SK-N-SH (cell line): ENCODE results near the gene LRIG1. TPM values are rescaled to one million over a fixed set of nuclear protein-coding genes. Genes with fewer than 3 reads are reported as not detected.
A peak's percentile ranks its signal among the peaks of the same experiment; 100 is the strongest.

Source experiments
- CTCF ChIA-PET: fragments of 300-600, 350-600 bp; formaldehyde crosslinking; extraction: SDS; loops from one replicate; lab custom pipeline; 2021; lab: Yijun Ruan, JAX
- POLR2A ChIA-PET: fragments of 350-600 bp; sonication (Branson Sonifier 250); formaldehyde crosslinking; extraction: SDS; loops from one replicate; lab custom pipeline; 2020; ENCODE audit warnings: antibody characterized with exemption, inconsistent platforms; lab: Yijun Ruan, JAX
- DNase-seq: peaks from one replicate; pipeline ENCODE4 v3.0.0; 2012
- H2AFZ ChIP-seq: fragments of 200-600 bp; sonication (generic); 2 replicates; pipeline ENCODE4 v1.8.1; 2016; ENCODE audit warnings: antibody characterized with exemption, mild to moderate bottlenecking, low read depth
- H3F3A ChIP-seq: fragments of 200-600 bp; sonication (generic); replicated peaks from 2 replicates; pipeline ENCODE3; 2016; ENCODE audit warnings: antibody characterized with exemption, mild to moderate bottlenecking; ENCODE audit not compliant: insufficient read depth
- H3K27ac ChIP-seq, 2 experiments: fragments of 200-500 bp in 1 of 2; fragments of 200-600 bp in 1 of 2; sonication (Bioruptor generic) in 1 of 2; sonication (generic), shearing (Covaris generic) in 1 of 2; 2 replicates each; pipeline versions ENCODE4 v1.5.1 to v1.6.1; 2014 to 2016; ENCODE audit warnings: low read depth in 2 of 2, inconsistent platforms in 1 of 2, low read length in 1 of 2, mild to moderate bottlenecking in 1 of 2, mixed read lengths in 1 of 2
- H3K27me3 ChIP-seq: fragments of 200-600 bp; sonication (generic), shearing (Covaris generic); 2 replicates; pipeline ENCODE4 v1.6.1; 2016; ENCODE audit warnings: mixed run types; ENCODE audit not compliant: insufficient read depth
- H3K36me3 ChIP-seq, 2 experiments: fragments of 200-500 bp in 1 of 2; fragments of 200-600 bp in 1 of 2; sonication (Bioruptor generic) in 1 of 2; sonication (generic) in 1 of 2; replicated peaks in 1 of 2; 2 replicates each; pipeline versions ENCODE3 to v1.5.1; 2014 to 2016; ENCODE audit warnings: low read length in 1 of 2, mild to moderate bottlenecking in 1 of 2; ENCODE audit not compliant: insufficient read depth in 2 of 2, control insufficient read depth in 1 of 2
- H3K4me1 ChIP-seq, 2 experiments: fragments of 200-500 bp in 1 of 2; fragments of 200-600 bp in 1 of 2; sonication (Bioruptor generic) in 1 of 2; sonication (generic), shearing (Covaris generic) in 1 of 2; 2 replicates each; pipeline versions ENCODE4 v1.5.1 to v1.6.1; 2014 to 2016; ENCODE audit warnings: low read depth in 1 of 2, low read length in 1 of 2, mixed run types in 1 of 2; ENCODE audit not compliant: insufficient read depth in 2 of 2, control insufficient read depth in 1 of 2
- H3K4me2 ChIP-seq: fragments of 200-600 bp; sonication (generic), shearing (Covaris generic); 2 replicates; pipeline ENCODE4 v1.6.1; 2017; ENCODE audit warnings: mixed run types
- H3K4me3 ChIP-seq, 2 experiments: fragments of 200-500 bp in 1 of 2; fragments of 200-600 bp in 1 of 2; sonication (Bioruptor generic) in 1 of 2; sonication (generic), shearing (Covaris generic) in 1 of 2; 2 replicates each; pipeline versions ENCODE4 v1.5.1 to v1.8.1; 2014 to 2016; ENCODE audit warnings: low read depth in 2 of 2, inconsistent platforms in 1 of 2, low read length in 1 of 2, mild to moderate bottlenecking in 1 of 2, mixed read lengths in 1 of 2, moderate library complexity in 1 of 2
- H3K79me2 ChIP-seq: fragments of 200-600 bp; sonication (generic); 2 replicates; pipeline ENCODE4 v1.8.1; 2017; ENCODE audit warnings: mild to moderate bottlenecking; ENCODE audit not compliant: insufficient read depth
- H3K9ac ChIP-seq: fragments of 200-600 bp; sonication (generic); 2 replicates; pipeline ENCODE4 v1.6.1; 2017; ENCODE audit warnings: mixed run types
- H3K9me2 ChIP-seq: fragments of 200-600 bp; sonication (generic); 2 replicates; pipeline ENCODE4 v1.6.1; 2017; ENCODE audit warnings: mixed run types
- H3K9me3 ChIP-seq: fragments of 200-600 bp; sonication (generic); 2 replicates; pipeline ENCODE4 v1.6.1; 2017; ENCODE audit warnings: mixed run types, mild to moderate bottlenecking, moderate library complexity
- H4K20me1 ChIP-seq: fragments of 200-600 bp; sonication (generic); 2 replicates; pipeline ENCODE4 v1.6.1; 2017; ENCODE audit warnings: mild to moderate bottlenecking, mixed run types; ENCODE audit not compliant: insufficient read depth
- CHD2 ChIP-seq: fragments of 150-350 bp; IDR thresholded peaks from 2 replicates; pipeline ENCODE4 v1.6.1; 2018; ENCODE audit warnings: low read length; ENCODE audit not compliant: partially characterized antibody
- ELF1 ChIP-seq: IDR thresholded peaks from 2 replicates; pipeline ENCODE4 v1.4.0; 2012
- EP300 ChIP-seq, 2 experiments: IDR thresholded peaks; 2 replicates each; pipeline versions ENCODE4 v1.4.0 to v1.6.1; 2012; ENCODE audit warnings: borderline replicate concordance in 1 of 2, low read depth in 1 of 2, low read length in 1 of 2
- EZH2phosphoT487 ChIP-seq: fragments of 200-600 bp; sonication (generic); IDR thresholded peaks from 2 replicates; pipeline ENCODE4 v1.6.1; 2017; ENCODE audit warnings: low read depth, mixed run types, mild to moderate bottlenecking, antibody characterized with exemption, moderate library complexity, borderline replicate concordance
- FOSL2 ChIP-seq: IDR thresholded peaks from 2 replicates; pipeline ENCODE4 v1.4.0; 2012; ENCODE audit warnings: low read depth, mild to moderate bottlenecking, moderate library complexity, borderline replicate concordance
- GABPA ChIP-seq: IDR thresholded peaks from 2 replicates; pipeline ENCODE4 v1.4.0; 2012; ENCODE audit warnings: low read depth, mild to moderate bottlenecking
- IRF3 ChIP-seq: fragments of 150-350 bp; IDR thresholded peaks from 2 replicates; pipeline ENCODE4 v1.6.1; 2016; ENCODE audit warnings: mild to moderate bottlenecking, low read depth, low read length
- MEF2A ChIP-seq: IDR thresholded peaks from 2 replicates; pipeline ENCODE4 v1.4.0; 2012; ENCODE audit warnings: low read depth, borderline replicate concordance
- NFIC ChIP-seq: IDR thresholded peaks from 2 replicates; pipeline ENCODE4 v1.4.0; 2012; ENCODE audit warnings: borderline replicate concordance
- NRF1 ChIP-seq: IDR thresholded peaks from 2 replicates; pipeline ENCODE4 v1.6.1; 2012; ENCODE audit warnings: low read depth, mild to moderate bottlenecking, low read length
- PBX3 ChIP-seq: IDR thresholded peaks from 2 replicates; pipeline ENCODE4; 2012
- REST ChIP-seq: IDR thresholded peaks from 2 replicates; pipeline ENCODE4 v1.6.1; 2012; ENCODE audit warnings: mild to moderate bottlenecking, low read depth, low read length, moderate library complexity
- RFX5 ChIP-seq: IDR thresholded peaks from 2 replicates; pipeline ENCODE4 v1.6.1; 2012; ENCODE audit warnings: mild to moderate bottlenecking, improper control_type of control experiment, low read length
- RXRA ChIP-seq: IDR thresholded peaks from 2 replicates; pipeline ENCODE4 v1.4.0; 2012; ENCODE audit warnings: low read depth, mild to moderate bottlenecking, borderline replicate concordance
- SIN3A ChIP-seq: IDR thresholded peaks from 2 replicates; pipeline ENCODE4 v1.6.1; 2012; ENCODE audit warnings: low read depth, mild to moderate bottlenecking, low read length, moderate library complexity, borderline replicate concordance
- SMC3 ChIP-seq: IDR thresholded peaks from 2 replicates; pipeline ENCODE4 v1.6.1; 2012; ENCODE audit warnings: low read depth, low read length, improper control_type of control experiment
- TCF12 ChIP-seq: IDR thresholded peaks from 2 replicates; pipeline ENCODE4 v1.4.0; 2012
- USF1 ChIP-seq: IDR thresholded peaks from 2 replicates; pipeline ENCODE4 v1.4.0; 2012; ENCODE audit warnings: low read depth, borderline replicate concordance
- YY1 ChIP-seq: IDR thresholded peaks from 2 replicates; pipeline ENCODE4 v1.4.0; 2012; ENCODE audit warnings: low read depth, mild to moderate bottlenecking
- WGBS: methylation state at CpG from one replicate; pipeline ENCODE4 v1.1.6; 2017; ENCODE audit warnings: low lambda C conversion rate; 5-methylcytosine and 5-hydroxymethylcytosine counted together
- polyA plus RNA-seq, 3 experiments: library from polyadenylated mRNA; depleted of rRNA; stranded (reverse); fragments of >200 nt; gene quantifications; 2 replicates each; pipeline ENCODE4 v1.2.3, GENCODE V29; 2012

LRIG1 gene
- polyA plus RNA-seq, 1 of the 3 experiments (the other 2 are of a cell fraction) = 1.7 TPM

- WGBS = 57% methylated on average over 8 of the region's 8 CpGs
- H3K4me3 ChIP-seq = no peak overlapping the region
- no peak overlapping the region for H3K9ac ChIP-seq
- H3K4me2 ChIP-seq = 0 out of 2 replicates have a peak overlapping the region, but pooled peaks have one; percentile 41
- no peaks in the 10 kb centered on the region for H3K79me2 ChIP-seq
- no peaks in the 10 kb centered on the region; the same call in 1 of the 2 replicates for H3K27me3 ChIP-seq
- POLR2A ChIA-PET = interaction anchor here (0.7 kb wide), 1 partner anchor 155 kb away, joined by 5 read pairs; no protein-coding TSS in a partner anchor
- H4K20me1 ChIP-seq = no peaks in the 10 kb centered on the region
- H3K9me3 ChIP-seq = no peaks in the 10 kb centered on the region
- H2AFZ ChIP-seq = no peak overlapping the region
- H3K9me2 ChIP-seq = no peaks in the 10 kb centered on the region
- DNase-seq = no peak
- no peak overlapping the region for H3K27ac ChIP-seq
- no peaks in the 10 kb centered on the region for H3K36me3 ChIP-seq
- TF ChIP-seq RXRA = peak; percentile 27; the same call in 1 of the 2 replicates
- no peak for TF ChIP-seq GABPA
- TF ChIP-seq PBX3 = peak; percentile 27; the same call in 1 of the 2 replicates
- peak; percentile 49 for TF ChIP-seq TCF12
- 0 out of 2 replicates have a peak, but pooled peaks have one; percentile 19 for TF ChIP-seq SIN3A
- TF ChIP-seq RFX5 = no peak
- no peak for TF ChIP-seq USF1
- TF ChIP-seq IRF3 = no peak
- peak; percentile 19; the same call in 1 of the 2 replicates for TF ChIP-seq FOSL2
- 0 out of 4 replicates have a peak, but pooled peaks of 1 of the 2 experiments have one; percentile 35 for TF ChIP-seq EP300 (IDR thresholded peaks at IDR 0.05; ENCODE audit: borderline replicate concordance in 1 of 2, low read depth in 1 of 2, low read length in 1 of 2)
- TF ChIP-seq ELF1 = no peak
- TF ChIP-seq CHD2 = no peak
- no peak for TF ChIP-seq NFIC
- no peaks in the 10 kb centered on the region for H3F3A ChIP-seq
- CTCF ChIA-PET = interaction anchor here (0.8 to 1.2 kb wide), 3 partner anchors 13 to 33 kb away, joined by 3 to 4 read pairs (median 3); no protein-coding TSS in a partner anchor
- H3K4me1 ChIP-seq = peaks cover 0 to 16% of the 10 kb centered on the region in 2 experiments; a peak in 2 of 4 replicates
These were observed 59.7 kb downstream of the LRIG1 start for GRCh38 chr3:66441129-66441528.

GRCh38 chr3:66439666-66440344 is 61.0 kb downstream of the LRIG1 start:
- Histone ChIP-seq H3K79me2 (no peaks in the 10 kb centered on the region), H3K4me1 (peaks cover 0 to 16% of the 10 kb centered on the region in 2 experiments; a peak in 2 of 4 replicates), H3K36me3 (no peaks in the 10 kb centered on the region), H3K9ac (no peak overlapping the region), H3K4me3 (no peak overlapping the region), H3K9me3 (no peaks in the 10 kb centered on the region), H3K4me2 (no peak overlapping the region), H2AFZ (no peak overlapping the region), H3F3A (no peaks in the 10 kb centered on the region), H3K27ac (no peak overlapping the region), H4K20me1 (no peaks in the 10 kb centered on the region), H3K27me3 (no peaks in the 10 kb centered on the region; the same call in 1 of the 2 replicates), H3K9me2 (no peaks in the 10 kb centered on the region)
- no peak for DNase-seq
- ChIA-PET CTCF (interaction anchor here (1.5 to 1.6 kb wide), 2 partner anchors 32 to 163 kb away, joined by 3 to 5 read pairs; no protein-coding TSS in a partner anchor), POLR2A (no interaction called here)
- WGBS = 85% methylated on average over 7 of the region's 7 CpGs
- TF ChIP-seq PBX3 (no peak), TCF12 (no peak), NRF1 (no peak), REST (no peak), YY1 (no peak), EZH2phosphoT487 (no peak), RXRA (no peak), MEF2A (no peak), GABPA (no peak), SMC3 (no peak)
